Right lung (tissue), 5 donors: ENCODE measurements around the gene STON2. TPM values are rescaled to one million over a fixed set of nuclear protein-coding genes. Genes with fewer than 3 reads are reported as not detected.

Experiments
- DNase-seq, 2 donors: peaks; one replicate each; pipeline ENCODE4 v3.0.0-alpha.2; 2013
- polyA plus RNA-seq, 5 donors: library from polyadenylated mRNA; unstranded; fragments of 120-200 nt; gene quantifications; one replicate each; pipeline versions ENCODE4 v1.2.1 to v1.2.3, GENCODE V29; 2013; ENCODE audit warnings: inconsistent platforms in 1 of 5, low replicate concordance in 1 of 5; ENCODE audit not compliant: insufficient read length in 5 of 5, insufficient read depth in 1 of 5

Gene STON2
- polyA plus RNA-seq, 5 donors, result 5.5 to 13.6 (median 9.9) TPM

DNA sequence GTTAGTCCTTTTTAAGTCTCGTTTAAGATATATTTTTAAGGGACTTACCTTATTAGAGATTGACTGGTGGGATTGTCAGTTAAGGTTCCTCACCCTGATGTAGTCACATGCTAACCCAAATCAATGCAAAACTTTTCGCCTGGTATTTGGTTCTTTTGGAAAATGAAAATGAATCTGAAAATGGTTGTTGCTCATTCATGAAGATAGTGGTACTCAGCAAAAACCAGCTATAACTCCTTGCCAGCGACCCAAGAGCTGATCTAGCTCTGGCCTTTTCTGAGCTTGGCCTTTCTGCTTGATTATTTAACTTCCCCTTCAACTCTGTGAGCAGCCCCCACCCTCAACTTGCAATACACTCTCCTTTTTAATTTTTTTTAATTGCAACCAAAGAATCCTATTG is 94.4 kb downstream of the STON2 start:
- no peak for DNase-seq

DNA sequence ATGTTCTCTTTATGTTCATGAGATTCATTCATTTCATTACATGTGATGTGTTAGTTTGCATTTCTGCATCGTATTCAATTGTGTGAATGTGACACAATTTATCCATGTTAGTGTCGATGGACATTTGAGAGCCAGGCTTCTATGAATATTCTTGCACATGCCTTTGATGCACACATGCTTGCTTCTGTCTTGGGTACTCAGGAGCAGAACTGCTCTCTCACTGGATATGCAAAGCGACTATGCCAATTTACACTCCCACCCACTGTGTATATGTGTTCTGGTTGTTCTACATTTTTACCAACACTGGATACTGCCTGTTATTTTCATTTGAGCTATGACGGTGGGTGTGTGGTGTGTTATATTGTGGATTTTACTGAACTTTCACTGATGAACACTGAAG is 95.1 kb downstream of the STON2 start:
- no peak for DNase-seq

DNA sequence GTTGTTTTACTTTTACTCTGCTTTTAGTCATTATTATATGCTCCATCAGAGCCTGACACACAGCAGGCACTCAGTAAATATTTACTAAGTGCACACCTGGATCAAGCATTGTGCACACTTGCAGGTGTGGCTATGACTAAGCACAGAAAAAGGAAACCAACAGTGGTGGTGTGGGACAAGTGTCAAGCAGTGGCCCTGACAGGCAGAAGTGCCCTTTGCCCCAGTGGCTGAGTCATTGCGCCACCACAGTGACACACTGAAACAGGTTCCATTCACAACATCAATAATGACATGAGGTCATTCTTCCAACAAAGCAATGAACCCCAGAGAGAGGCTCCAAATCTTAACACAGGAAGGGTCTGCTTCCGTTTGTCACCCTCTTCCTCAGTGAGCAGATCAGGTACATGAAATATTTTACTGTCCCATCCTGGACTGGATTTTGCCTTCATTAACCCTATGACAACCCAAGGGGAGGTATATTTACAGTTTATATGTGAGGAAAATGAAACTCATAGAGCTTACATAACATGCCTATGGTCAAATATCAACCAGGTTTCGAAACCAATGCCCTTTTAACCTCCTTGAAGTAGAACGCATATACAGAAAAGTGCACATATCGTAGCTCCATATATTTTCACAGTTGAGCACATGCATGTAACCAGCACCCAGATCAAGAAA is 96.7 kb downstream of the STON2 start:
- no peak for DNase-seq

DNA sequence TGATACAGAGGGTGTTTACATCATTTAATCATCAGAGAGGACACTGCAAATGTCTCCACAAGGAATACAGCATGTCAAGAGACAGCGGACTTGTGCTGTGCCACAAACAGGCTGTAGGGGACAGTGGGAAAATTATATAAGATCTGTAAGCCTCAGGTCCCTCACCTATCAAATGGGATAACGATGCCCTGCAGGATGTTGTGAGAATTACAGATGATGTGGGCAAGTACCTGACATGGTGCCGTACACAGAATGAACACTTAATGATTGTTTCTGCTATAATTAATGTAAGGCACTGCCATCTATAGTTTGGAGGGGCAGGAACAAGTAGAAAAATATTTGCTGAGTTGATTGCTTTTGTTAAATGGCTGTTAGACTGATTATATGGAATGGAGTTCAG is 97.5 kb downstream of the STON2 start:
- DNase-seq, result no peak

DNA sequence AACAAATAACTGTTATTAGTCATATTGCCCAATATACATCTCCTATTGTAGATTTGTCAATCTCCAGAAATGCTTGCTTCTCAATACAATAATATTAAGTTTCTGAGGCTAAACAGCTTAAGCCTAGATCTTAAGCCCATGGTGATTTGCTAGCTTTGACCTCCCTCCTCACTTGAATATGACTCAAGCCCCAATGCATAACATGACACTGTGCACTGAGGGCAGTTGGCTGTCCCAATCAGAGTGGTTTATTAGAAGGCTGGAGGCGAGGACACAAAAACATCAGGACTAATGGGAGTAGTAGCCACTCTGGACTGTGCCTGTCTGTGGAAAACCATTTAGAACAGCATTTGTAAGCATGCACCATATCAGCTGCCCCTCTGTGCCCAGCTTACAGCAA is 98.3 kb downstream of the STON2 start:
- DNase-seq, result no peak

DNA sequence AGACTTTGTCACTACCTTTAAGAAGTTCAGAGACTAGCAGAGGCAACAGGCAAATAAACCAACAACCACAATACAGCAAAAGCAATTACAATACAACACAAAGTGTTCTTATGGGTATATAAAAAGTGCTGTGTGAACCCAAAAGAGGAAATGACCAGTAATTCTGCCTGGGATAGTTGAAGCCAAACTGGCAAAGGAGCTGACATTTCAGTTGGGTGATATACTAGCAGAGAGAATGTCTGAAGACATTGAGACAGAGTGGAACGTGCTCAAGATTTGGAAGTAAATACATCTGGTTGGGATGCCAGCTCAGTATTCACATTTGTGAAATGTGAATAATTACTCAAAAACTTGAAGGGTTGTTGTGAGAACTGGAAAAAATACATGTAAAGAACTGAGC is 98.8 kb downstream of the STON2 start:
- DNase-seq, result no peak

DNA sequence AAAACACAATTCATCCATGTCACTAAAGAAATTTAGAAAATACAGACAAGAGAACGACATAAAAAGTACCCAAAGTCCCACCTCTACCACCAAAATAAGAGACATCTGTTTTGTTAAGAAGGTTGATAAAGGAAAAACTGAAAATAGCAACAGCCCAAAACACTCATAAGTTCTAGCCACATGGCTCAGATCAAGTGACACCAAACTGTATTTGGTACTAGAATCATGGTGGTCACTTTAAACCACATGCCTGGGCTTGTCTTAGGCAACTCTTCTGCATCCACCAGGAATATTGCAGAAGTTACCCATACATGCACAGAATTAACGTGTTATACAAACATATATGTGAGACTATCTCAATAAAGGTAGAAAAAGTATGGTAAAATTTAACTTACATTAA is 101.2 kb downstream of the STON2 start:
- no peak for DNase-seq

DNA sequence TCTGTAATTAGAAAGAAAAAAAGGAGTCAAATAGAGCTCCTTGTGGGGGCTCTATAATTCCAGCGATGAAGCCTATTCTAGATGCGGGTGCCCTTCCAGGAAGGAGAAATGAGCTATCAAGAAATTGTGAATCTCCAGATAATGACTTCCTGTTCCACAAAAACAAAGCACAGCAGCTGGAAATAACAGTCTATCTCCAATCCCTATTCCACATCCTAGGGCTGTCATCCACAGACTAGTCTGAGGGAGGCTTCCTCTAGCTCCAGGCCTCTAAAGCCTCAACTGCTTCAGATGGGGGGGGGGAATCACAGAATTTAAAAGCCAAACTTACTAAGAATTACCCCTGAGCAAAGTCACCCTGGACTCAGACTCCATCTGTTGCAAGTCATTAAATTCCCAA is 102.0 kb downstream of the STON2 start:
- DNase-seq, result no peak

DNA sequence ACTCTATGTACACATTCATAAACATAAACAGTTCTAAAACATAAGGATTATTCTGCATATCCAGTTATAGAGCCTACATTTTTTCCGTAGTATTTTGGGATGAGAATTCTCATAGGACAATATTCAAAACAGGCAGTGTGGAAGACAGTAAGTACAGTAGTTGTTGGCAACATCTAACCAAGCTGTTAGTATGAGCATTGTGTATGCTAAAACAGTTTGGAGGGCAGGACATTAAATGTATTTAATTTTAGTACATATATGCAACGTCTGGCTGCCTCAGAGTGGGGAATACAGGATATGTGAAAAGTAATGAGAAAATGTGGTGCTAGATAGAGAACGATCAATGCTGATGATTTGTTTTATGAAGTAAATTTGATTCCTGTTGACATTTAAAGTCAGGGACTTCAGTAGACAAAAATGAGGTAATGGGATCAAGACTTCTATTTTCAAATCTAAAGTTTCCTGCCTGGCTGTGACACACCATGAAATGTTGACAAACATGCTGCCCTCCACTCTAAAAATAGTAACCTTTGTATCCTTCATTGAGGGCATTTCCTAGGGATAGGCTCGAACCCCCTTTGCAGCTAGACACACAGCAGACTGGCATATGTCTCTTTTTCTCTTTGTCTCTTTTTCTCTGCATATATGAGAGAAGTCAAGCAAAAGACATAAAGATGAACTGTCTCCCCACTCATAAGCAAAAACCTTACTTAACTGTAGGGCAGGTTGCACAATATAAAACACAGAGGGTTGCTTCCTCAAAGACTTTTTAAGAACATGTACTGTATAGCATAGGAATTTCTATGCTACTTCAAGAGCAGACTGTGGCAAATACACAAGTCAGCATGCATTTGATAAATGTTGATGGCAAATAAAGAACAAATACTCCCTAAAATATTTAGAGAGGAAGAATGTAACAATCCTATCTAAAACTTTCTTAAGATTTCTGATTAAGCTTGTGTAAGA is 103.9 kb downstream of the STON2 start:
- DNase-seq, result no peak

DNA sequence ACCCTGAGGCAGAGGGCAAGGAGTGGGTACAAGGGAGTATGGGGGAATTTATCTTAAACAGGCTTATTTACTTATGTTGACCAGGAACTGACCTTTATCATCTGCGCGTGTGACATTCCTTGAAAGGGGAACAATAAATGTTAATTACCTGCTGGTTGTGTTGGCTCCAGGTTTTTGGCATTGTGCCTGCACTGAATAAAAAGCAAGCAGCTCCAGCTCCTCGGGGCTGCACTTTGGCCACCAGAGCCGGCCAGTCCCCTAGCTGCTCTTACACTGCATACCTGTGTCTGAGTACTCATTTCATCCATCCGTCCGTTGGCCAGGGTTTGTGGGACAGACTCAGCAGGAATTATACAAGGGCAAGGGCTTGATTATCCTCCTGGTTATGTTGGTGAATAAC is 110.6 kb downstream of the STON2 start:
- no peak for DNase-seq

DNA sequence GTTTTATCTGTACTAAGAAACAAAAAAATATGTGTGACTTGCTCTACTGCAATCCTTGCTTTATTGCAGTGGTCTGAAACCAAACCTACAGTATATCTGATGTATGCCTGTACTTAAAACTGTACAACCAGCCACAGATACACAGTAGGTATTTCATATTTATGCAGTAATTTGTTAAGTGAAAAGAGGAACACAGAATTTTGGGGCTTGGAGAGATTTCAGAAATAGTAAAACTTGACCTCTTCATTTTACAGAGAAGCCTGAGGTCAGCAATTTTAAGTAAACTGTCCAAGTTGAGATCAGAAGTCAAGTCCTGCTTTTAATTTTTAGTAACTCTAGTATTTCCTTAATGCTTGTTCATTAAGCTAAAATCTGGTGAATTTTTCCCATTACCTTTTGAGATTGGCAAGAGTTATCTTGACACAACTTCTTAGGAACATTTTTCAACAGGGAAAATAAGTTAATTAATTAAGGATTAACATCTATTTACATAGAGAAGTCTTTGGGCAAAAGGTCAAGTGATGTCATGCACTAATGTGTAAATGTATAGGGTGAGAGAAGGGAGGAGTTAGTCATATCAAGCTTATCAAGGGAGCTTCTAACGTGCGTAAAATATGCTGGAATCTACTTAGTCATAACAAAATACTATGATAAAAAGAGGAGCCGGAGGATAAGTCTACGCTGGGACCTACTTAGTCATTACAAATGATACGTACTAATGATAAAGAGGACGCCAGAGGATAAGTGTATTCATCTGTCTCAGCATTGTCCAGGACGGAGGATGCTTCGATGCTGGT is 113.4 kb downstream of the STON2 start:
- no peak for DNase-seq

DNA sequence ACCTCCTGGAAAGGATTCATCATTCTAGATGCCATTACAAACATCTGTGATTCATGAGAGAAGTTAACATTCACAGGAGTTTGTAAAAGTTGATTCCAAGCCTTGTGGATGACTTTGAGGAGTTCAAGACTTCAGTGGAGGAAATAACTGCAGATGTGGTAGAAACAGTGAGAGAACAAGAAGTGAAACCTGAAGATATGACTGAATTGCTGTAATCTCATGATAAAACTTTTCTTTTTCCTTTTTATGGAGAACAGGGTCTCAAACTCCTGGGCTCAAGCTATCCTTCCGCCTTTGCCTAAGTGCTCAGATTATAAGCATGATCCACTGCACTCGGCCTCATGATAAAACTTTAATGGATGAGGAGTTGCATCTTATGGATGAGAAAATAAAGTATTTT is 114.9 kb downstream of the STON2 start:
- DNase-seq, result no peak

DNA sequence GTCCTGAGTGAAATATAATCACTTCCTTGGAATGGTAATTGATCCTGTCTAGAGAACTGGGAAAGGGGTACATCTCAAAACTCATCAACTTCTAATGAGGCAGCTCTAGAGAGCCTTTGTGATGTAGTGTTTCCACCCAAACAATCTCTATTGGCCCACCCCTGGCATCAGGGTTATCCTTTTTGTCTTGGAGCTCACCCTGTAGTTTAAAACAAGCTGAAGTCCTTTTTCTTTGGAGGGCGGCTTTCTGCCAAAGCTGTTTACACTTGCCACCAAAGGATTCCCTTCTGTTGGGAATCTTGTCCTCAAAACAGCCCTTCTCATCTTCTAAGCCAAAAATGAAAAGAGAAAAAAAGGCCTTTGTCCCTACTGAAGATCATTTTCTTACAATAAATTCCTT is 118.8 kb downstream of the STON2 start:
- DNase-seq, result no peak

DNA sequence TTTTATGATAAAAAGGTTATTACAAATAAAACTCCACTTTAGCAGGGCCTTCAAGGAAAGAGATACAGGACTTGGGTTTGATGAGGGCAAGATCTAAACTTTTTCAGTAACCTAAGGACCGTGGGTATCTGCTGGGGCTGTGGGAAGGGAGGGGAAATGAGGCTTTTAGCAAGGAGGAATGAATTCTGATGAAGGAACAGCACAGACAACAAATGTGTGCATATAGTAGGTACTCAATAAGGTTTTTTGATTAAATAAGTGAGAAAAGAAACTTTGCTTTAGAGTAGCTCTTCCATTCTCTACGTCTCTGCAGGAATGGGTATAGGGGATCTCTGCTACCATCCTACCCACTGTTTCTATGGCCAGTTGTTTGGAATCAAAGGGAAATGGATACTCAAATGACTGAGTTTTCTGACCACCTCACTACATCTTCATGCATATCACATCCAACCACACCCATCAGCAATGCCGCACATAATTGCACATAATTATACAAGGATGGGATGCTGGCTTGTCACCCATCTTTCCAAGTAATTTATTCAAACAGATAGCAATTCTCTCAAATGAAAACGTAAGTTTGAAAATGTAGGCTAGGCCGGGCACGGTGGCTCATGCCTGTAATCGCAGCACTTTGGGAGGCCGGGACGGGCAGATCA is 119.9 kb downstream of the STON2 start:
- DNase-seq, result no peak

DNA sequence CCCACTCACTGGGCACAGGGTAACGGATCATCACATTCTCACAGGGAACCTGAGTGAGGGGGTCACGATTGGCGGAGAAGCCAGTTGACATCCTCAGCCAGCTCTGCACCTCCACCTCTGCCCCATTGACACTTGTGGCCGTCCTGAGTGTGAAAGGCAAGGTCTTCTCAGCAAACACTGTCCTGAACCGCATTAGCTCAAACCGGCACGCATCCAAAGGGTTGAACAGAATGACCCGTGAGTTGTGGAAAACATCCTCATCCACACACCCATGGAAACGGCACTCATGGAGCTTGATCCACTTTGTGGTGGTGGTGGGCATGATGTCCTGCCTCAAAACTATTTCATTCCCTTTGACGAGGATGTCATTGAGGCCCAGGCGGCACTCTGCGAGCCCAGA is 123.0 kb downstream of the STON2 start:
- no peak for DNase-seq

DNA sequence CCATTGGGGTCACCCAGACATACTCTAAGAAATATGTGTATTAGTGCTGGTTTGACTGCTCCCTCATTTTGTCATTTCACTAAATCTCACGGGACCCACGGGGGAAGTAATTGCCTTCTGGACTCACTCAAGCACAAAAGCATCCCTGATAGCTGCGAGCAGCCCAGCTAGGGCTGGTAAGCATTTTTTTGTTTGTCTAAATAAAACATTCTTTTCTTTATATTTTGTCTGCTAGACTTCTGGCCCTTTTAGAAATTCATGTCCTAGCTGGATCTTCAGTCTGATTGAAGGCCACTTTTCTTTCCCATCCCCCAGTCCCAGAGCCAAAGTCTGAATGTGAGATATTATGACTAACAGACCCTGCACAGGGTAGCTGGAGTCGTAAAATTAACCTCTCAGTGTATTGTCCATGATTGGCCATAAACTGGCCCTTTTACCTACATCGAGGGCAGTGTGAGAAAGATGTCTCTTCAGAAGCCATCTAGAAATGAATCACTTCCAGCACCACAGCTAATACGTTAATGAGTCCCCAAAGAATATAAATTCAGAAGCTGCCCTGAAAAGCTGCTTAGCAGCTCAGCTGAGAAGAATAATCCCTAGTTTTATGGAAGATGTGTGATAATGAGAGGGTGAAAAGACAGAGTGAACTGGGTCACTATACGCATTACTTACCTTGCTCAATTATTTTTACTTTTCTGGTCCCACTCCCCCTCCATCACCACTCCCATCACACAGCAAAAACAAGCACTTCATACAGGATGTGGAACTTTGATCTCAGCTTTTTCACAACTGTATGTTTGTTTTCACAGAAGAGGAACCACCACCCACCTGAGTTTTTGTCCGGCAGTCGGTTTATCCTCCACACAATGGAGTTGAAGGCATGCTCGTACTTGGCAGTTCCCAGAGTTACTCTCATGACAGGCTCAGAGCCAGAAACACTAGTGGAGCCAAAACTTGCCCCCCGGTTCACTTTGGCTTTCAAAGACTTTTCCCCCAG is 123.8 kb downstream of the STON2 start:
- DNase-seq, result no peak

DNA sequence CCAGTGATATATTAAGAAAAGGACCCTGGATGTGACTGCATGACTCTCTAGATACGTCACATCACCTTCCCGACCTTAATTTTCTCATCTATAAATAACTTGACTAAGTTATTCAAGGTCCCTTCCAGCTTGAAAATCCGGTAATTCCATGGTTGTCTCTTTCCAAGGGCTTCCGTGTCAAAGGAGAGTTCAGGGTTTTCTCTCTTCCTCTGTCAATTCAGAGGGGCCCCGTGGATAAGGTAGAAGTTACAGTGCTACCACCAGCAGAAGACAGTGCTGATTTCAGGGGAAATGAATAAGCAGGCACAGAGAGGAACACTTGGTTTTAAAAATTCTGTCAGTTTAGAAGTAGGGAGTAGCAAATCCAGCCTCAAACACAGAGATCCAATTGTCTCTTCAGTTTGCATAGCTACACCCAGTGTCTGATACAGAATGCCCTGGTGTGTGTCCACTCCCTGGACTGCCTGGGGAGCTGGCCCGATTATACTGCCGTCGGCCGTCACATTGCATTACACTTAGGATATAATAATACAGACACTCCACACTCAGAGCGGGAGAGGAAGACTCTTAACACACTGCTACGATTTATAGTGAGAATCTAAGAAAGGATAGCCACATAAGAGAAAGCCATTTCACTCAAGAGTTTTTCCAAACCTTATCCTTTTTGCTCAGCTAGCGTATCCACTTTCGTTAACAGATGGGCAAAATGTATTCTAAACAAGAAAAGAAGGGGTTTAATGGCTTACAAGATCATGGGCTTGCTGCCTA is 124.6 kb downstream of the STON2 start:
- no peak for DNase-seq

DNA sequence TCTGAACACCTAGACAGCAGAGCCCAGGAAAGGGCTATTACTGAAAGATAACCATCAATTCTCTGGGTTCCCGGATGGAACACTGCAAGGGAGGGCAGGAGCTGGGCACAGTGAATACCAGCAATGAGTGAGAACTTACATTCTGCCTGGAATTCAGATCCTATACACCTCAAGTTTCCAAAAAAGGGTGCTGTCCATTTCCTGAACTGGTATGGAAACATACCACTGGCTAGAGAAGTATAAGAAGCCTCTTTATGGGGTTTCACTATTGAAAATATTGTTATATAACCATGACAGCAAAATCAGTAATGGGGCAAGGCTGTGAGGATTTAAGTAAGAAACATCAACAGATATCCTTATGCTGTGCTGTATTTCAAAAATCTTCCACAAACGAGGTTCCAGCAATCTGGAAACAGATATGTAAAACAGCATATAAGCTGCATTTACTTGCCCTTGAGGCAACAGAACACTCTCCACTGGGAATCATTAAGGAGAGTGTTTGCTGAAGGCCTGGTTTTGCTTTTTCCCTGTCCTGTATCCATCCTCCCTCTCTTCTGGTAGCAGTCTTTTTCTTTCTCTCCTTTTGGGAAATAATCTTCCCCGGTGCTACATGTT is 126.1 kb downstream of the STON2 start:
- DNase-seq, result no peak

DNA sequence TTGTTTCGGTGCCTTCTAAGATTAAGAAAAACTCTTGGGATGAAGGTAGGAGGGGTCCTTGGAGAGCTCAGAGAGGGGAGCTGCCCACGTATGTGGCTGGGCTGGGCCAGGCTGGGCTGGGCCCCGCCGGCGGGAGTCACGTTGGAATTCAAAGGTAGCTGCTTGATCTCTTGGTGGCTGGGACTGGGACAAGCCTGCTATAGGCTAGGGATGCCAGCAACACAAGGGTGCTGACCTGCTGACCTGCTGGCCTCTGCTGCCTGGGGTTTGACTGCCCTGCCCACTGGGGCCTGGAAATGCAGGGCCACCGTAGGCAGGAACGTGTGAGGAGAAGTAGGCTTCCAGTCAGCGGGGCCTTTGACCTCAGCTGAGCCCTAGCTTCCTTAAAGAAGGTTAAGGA is 126.6 kb downstream of the STON2 start:
- DNase-seq, result no peak
